Glomerular endothelial cell (primary cell): Measurements from ENCODE around the gene NEB. TPM values are rescaled to one million over a fixed set of nuclear protein-coding genes. Genes with fewer than 3 reads are reported as not detected.

Source experiments
- DNase-seq: peaks from one replicate; pipeline ENCODE4 v3.0.0-alpha.2; 2011; ENCODE audit warnings: low read depth, low spot score; ENCODE audit errors: extremely low read depth
- total RNA-seq: library from RNA; depleted of rRNA; stranded (reverse); fragments of >200 nt; gene quantifications from 2 replicates; pipeline ENCODE4 v1.2.3, GENCODE V29; 2015

Gene NEB
- total RNA-seq, 1 donor from 2014 or later: 1.5 TPM

GRCh38 chr2:151506170-151506569, 228.1 kb downstream of the NEB start:
- no peak for DNase-seq

GRCh38 chr2:151498178-151498577, 236.1 kb downstream of the NEB start:
- no peak for DNase-seq

DNA sequence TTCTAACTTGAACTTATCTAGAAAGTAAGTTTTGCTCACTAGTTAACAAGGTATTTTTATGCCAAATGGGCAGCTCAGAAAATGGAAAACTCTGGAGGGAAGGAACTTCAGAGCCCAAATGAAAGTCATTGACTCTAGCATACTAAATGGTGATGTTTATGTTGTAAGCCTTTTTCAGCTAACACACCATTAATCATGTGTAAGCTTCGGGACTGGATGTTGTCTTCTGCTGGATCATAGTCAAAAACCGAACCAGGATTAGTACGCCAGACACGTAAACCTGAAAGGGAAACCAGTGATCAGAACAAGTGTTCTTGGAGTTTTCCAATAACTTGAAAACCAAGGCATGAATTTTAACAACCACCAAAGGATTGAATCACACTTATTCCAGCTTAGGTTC, 242.8 kb downstream of the NEB start:
- no peak for DNase-seq

- DNase-seq: no peak
Measured at GRCh38 chr2:151490276-151490675, 244.0 kb downstream of the NEB start.

DNA sequence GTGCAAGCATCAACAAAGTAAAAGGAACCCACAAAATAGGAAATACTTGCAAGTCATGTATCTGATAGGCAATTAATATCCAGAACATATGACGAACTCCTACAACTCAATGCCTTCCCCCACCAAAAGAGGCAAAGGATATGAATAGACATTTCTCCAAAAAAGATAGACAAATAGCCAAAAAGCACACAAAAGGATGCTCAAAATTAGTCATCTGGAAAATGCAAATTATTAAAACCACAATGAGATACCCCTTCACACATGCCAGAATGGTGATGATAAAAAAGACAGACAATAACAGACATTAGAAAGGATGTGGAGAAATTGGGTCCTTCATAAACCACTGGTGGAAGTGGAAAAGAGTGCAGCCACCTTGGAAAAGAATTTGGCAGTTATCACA, 248.2 kb downstream of the NEB start:
- no peak for DNase-seq

DNA sequence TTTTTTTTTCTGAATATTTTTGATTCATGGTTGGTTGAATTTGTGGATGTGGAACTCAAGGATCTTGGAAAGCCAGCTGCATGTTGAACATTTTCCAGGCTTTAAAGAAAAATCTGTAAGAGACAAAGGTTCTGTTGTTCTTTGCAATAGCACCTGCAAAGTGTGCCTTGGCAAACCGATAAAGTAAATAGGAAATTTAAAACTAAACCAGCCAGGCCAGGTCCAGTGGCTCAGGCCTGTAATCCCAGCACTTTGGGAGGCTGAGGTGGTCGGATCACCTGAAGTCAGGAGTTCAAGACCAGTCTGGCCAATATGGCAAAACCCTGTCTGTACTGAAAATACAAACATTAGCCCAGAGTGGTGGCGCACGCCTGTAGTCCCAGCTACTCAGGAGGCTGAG, 250.2 kb downstream of the NEB start:
- no peak for DNase-seq

DNA sequence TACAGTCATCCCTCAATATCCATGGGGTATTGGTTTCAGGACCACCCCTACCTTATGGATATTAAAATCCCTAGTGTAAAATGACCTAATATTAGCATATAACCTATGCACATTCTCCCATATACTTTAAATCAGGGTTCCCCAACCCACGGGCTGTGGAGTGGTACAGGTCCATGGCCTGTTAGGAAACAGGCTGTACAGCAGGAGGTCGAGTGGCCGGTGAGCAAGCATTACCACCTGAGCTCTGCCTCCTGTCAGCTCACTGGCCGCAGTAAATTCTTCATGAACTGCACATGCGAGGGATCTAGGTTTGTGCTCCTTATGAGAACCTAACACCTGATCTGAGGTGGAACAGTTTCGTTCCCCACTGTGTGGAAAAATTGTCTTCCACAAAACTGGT, 250.7 kb downstream of the NEB start:
- no peak for DNase-seq

DNA sequence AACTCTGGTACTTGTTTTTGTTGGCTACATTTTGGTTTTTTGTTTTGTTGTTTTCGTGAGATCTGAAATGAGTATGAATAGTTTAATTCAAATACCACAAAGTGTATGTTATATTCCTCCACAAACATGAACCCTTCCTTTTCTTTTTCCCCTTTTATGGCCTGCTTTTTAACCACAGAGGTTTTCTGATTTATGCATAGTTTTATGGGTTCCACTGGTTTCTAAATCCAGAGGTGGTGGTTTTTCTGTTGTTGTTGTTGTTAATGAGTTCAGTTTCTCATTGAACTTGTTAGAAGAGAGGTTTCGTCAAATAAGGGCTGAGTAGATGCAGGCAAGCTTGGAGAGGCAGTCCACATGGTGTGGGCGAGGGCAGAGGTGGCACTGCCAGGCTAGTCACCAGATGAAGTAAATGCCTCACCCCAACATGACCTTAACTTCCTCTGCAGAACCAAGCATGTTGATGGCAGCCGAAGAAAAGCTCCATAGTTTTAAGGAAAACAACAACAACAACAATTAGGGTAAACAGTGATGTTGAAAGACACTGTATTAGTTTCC, 252.0 kb downstream of the NEB start:
- DNase-seq: no peak

DNA sequence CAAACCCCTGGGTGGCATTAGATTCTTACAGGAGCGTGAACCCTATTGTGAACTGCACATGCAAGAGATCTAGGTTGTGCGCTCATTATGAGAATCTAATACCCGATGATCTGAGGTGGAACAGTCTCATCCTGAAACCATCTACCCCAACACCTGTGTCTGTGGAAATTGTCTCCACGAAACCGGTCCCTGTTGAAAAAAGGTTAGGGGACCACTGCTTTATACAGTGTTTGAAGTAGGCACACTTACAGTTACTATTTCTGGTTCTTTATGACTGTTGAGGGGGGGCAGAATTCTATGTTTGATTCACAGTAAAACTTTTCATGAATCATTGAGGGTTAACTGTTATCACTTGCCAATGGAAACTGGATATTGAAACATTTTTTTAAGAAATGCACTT, 252.5 kb downstream of the NEB start:
- DNase-seq: no peak

DNA sequence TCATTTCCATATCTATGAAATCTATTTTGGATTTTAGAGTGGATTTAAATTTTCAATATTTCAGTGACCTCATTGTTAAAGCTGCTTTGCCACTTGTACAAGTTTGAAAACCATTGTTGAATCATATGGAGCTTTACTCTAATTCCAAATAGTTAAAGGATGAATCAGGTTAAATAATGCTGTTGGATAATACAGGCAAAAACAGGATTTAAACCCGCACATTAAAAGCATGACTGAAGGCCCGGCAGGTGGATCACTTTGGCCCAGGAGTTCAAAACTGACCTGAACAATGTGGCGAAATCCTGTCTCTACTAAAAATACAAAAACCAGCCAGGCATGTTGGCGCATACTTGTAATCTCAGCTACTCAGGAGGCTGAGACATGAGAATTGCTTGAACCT, 256.3 kb downstream of the NEB start:
- DNase-seq: no peak

DNA sequence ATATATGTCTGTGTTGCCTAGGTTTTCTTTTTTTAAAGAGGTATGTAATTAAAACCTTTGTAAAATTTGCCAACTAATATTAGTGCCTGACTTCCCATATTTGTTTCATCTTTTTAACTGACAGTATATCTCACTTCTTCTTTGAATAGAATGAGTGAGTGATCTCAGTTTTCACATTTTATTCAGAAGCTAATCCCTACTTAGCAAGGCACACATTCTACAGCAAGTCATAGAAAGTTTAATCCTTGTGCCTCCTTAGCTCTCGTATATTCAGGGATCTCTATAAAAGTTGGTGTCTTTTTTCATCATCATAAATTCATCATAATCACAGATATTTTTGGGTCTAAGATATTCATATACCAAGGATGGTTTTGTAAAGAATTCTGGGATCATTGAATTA, 258.0 kb downstream of the NEB start:
- no peak for DNase-seq

GRCh38 chr2:151475071-151475470, 259.2 kb downstream of the NEB start:
- no peak for DNase-seq

DNA sequence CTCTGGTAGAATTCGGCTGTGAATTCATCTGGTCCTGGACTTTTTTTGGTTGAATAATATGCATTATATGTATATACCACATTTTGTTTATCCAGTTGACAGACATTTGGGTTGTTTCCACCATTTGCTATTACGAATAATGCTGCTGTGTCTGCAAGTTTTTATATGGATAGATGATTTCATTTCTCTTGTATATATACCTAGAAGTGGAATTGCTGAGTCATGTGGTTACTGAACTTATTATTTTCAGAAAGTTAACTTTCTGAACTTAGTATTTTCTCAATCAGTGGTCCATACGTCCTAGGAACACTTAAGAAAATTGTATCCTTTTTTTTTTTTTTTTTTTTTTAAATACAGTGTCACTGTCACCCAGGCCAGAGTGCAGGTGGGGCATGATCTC, 261.3 kb downstream of the NEB start:
- DNase-seq: no peak

DNA sequence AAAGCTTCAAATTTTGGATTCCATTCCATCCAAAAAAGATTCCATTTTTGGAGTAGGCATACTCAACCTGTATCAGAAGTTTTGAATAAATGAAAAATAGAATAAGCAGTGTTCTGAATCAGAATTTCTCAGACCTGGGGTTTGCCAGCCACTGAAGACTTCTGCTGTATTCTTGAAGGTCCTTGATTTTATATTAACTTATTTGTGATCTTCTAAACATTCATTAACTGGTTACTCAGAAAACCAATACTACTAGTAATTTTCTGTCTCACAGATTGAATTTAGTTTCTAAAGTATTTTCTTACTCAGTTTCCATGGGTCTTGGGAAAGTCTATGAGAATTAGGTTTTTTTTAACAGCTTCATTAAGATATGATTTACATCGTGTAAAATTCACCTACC, 263.7 kb downstream of the NEB start:
- no peak for DNase-seq

DNA sequence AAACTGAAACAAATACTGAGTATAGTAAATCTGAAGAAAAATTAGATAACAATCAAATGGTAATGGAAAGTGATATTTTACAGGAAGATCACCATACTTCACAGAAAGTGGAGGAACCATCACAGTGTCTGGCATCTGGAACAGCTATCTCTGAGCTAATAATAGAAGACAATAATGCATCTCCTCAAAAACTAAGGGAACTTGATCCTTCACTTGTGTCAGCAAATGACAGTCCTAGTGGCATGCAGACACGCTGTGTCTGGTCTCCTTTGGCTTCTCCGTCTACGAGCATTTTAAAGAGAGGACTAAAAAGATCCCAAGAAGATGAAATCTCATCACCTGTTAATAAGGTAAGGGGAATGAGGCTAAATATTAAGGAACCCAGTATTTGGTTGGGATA, 268.5 kb downstream of the NEB start:
- DNase-seq: no peak

DNA sequence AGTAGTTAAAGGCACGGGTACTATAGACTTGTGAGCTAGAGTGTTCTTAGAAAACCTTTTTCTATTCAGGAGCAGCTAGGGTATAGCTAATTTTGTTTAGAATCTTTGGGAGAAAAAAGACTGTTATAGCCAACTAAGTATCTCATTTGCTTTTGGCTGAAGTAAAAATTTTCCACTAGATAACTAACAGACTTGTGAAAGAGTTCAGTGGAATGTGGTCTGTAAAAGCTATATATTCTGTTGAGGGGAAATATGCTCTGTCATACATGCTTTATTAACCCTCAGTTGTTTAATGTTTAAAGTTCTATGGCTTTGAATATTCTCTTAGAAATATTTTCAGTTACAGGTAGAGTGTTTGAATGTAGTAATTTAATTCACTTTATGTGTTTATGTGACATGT, 274.9 kb downstream of the NEB start:
- no peak for DNase-seq

- no peak for DNase-seq
Measured at GRCh38 chr2:151439127-151439526, 295.1 kb downstream of the NEB start.

- no peak for DNase-seq
Measured at GRCh38 chr2:151438506-151438905, 295.8 kb downstream of the NEB start.

GRCh38 chr2:151437630-151438029, 296.6 kb downstream of the NEB start:
- peak; percentile 36 for DNase-seq
